ENCODE results near the gene DIAPH1.

The DIAPH1 gene

DNA sequence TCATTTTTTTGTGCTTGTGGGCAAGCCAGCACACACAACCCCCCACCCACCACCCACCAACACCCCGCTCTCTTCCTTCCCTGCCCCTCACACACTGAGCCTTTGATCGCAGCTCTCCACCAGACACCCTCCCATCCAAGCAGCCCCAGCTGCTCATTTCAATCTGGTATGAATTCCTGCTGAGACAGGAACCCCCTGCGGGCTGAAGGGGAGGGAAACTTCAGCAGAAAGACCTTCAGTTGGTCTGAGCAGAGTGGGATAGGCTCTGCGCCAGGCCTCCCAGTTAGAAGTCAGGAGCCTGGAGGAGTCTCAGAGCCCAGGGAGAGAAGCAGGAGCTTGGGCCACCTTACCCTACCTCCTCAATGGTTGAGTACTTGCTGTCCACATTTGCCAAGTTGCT, 122.8 kb downstream of the DIAPH1 start:
- DNase-seq = no peak

GRCh38 chr5:141495453-141495811, 123.4 kb downstream of the DIAPH1 start:
- no peak for DNase-seq

- no peak for DNase-seq
Observed at GRCh38 chr5:141494761-141495452, 123.9 kb downstream of the DIAPH1 start.

GRCh38 chr5:141493500-141494422, 125.0 kb downstream of the DIAPH1 start:
- no peak for DNase-seq

- no peak for DNase-seq
Observed at GRCh38 chr5:141492168-141492885, 126.5 kb downstream of the DIAPH1 start.

GRCh38 chr5:141491323-141492167, 127.3 kb downstream of the DIAPH1 start:
- no peak for DNase-seq

DNA sequence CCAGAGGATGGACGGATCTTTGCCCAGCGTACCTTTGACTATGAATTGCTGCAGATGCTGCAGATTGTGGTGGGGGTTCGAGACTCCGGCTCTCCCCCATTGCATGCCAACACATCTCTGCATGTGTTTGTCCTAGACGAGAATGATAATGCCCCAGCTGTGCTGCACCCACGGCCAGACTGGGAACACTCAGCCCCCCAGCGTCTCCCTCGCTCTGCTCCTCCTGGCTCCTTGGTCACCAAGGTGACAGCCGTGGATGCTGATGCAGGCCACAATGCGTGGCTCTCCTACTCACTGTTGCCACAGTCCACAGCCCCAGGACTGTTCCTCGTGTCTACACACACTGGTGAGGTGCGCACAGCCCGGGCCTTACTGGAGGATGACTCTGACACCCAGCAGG, 128.0 kb downstream of the DIAPH1 start:
- no peak for DNase-seq

- no peak for DNase-seq
Observed at GRCh38 chr5:141490271-141490670, 128.5 kb downstream of the DIAPH1 start.

DNA sequence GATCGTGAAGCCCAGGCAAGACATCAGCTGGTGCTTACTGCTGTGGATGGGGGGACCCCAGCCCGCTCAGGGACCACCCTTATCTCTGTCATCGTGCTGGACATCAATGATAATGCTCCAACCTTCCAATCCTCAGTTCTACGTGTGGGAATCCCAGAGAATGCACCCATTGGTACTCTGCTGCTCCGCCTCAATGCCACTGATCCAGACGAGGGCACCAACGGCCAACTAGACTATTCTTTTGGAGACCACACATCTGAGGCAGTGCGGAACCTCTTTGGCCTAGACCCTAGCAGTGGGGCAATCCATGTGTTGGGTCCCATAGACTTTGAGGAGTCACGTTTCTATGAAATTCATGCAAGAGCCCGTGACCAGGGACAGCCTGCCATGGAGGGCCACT, 129.0 kb downstream of the DIAPH1 start:
- DNase-seq = no peak

- no peak for DNase-seq
Observed at GRCh38 chr5:141488591-141489561, 129.9 kb downstream of the DIAPH1 start, which contains the start of gene PCDHGC5. Gene PCDHGC5 (plus strand): TSS chr5:141489081. CDS start chr5:141489241, 160 bp downstream.

DNA sequence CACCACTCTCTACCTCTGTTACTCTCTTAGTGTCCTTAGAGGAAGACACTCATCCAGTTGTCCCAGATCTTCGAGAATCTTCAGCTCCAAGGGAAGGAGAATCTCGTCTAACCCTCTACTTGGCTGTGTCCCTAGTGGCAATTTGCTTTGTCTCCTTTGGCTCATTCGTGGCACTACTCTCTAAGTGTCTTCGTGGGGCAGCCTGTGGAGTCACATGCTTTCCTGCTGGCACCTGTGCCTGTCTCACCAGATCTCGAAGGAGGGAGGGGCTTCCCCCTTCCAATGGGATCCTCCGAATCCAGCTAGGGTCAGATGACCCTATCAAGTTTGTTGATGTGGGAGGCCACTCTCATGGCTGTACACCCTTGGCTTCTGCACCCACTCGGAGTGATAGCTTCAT, 131.7 kb downstream of the DIAPH1 start:
- DNase-seq = no peak

DNA sequence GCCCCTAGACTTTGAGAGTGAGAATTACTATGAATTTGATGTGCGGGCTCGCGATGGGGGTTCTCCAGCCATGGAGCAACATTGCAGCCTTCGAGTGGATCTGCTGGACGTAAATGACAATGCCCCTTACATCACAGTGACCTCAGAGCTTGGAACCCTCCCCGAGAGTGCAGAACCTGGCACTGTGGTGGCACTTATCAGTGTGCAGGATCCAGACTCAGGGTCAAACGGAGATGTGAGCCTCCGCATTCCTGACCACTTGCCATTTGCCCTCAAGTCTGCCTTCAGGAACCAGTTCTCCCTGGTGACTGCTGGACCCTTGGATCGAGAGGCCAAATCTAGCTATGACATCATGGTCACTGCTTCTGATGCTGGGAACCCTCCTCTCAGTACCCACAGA, 132.7 kb downstream of the DIAPH1 start:
- no peak for DNase-seq

DNA sequence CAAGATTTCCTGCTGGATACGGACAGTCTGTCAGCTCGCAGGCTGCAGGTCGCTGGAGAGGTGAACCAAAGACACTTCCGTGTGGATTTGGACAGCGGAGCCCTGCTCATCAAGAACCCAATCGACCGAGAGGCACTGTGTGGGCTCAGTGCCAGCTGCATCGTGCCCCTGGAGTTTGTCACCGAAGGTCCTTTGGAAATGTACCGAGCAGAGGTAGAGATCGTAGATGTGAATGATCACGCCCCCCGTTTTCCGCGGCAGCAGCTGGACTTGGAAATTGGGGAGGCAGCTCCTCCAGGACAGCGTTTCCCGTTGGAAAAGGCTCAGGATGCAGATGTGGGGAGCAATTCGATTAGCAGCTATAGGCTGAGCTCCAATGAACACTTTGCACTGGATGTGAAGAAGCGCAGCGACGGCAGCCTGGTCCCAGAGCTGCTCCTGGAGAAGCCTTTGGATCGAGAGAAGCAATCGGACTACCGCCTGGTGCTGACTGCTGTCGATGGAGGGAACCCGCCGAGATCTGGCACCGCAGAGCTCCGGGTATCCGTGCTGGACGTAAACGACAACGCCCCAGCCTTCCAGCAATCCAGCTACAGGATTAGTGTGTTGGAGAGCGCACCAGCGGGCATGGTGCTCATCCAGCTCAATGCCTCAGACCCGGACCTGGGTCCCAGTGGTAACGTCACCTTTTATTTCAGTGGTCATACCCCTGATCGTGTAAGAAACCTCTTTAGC, 133.3 kb downstream of the DIAPH1 start:
- no peak for DNase-seq

- DNase-seq = no peak
Observed at GRCh38 chr5:141484641-141485311, 134.0 kb downstream of the DIAPH1 start, which contains the start of gene PCDHGC4. Gene PCDHGC4 (plus strand): TSS chr5:141485030. CDS start chr5:141485174, 144 bp downstream.

GRCh38 chr5:141484310-141484640, 134.5 kb downstream of the DIAPH1 start:
- DNase-seq = no peak

- no peak for DNase-seq
Observed at GRCh38 chr5:141483902-141484301, 134.9 kb downstream of the DIAPH1 start.

DNA sequence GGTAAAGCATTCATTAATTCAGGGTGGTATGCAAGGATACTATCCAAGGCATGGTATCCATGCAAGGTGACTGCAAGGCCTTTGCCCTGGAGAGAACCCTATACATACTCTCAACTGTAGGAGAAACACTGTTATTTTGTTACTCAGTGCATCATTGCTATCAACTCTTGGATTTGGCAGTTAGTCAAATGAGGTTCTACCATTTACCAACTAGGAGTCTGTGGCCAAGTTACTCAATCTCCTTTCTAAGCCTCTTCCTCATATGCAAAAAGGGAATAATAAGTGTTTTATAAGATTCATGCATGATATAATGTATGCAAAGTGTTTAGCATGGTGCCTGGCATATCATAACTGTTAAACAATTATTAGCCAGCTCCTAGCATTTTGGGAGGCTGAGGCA, 139.0 kb downstream of the DIAPH1 start:
- DNase-seq = peak in 1 of 2 experiments; percentile 6

DNA sequence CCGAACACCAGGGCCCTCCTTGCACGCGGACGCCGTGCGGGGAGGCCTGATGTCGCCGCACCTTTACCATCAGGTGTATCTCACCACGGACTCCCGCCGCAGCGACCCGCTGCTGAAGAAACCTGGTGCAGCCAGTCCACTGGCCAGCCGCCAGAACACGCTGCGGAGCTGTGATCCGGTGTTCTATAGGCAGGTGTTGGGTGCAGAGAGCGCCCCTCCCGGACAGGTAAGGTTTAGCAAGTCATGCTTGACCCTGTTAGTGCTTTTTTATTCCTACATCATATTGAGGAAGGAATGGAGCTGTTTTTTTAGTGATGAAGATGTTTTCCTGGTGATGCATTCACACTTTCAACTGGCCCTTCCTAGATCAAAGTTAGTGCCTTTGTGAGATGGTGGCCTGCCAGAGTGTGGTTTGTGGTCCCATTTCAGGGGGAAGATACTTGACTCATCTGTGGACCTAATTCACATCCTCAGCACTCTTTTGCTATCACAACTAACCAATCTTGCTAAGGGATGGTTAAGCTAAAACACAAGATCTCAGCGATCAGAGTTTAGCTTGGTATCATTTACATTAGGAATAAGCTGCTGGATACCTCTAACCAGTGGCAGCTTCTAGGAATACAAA, 140.4 kb downstream of the DIAPH1 start:
- DNase-seq = no peak

- no peak for DNase-seq
Observed at GRCh38 chr5:141477815-141478214, 141.0 kb downstream of the DIAPH1 start.

Data from Kasumi-1 (cell line).